H9 (cell line): ENCODE data around the gene MED25. TPM values are rescaled to one million over a fixed set of nuclear protein-coding genes. Genes with fewer than 3 reads are reported as not detected.

Source experiments
- DNase-seq: peaks from one replicate; pipeline ENCODE4 v3.0.0-alpha.2; 2017
- H2AFZ ChIP-seq: one replicate; pipeline ENCODE4 v1.6.1; 2013; ENCODE audit warnings: mild to moderate bottlenecking, low read length, control low read depth, moderate library complexity
- H2AK5ac ChIP-seq: 2 replicates; pipeline ENCODE4 v1.6.1; 2013; ENCODE audit warnings: low read length, control low read depth, mixed read lengths; ENCODE audit not compliant: insufficient read length
- H2BK120ac ChIP-seq: one replicate; pipeline ENCODE4 v1.6.1; 2013; ENCODE audit warnings: low read depth, mild to moderate bottlenecking, low read length, control low read depth, inconsistent platforms; ENCODE audit not compliant: poor library complexity, severe bottlenecking
- H2BK12ac ChIP-seq: 2 replicates; pipeline ENCODE4 v1.6.1; 2013; ENCODE audit warnings: low read length, control low read depth, mixed read lengths, low read depth; ENCODE audit not compliant: insufficient read length
- H2BK15ac ChIP-seq: 2 replicates; pipeline ENCODE4 v1.6.1; 2013; ENCODE audit warnings: low read depth, low read length, control low read depth
- H2BK20ac ChIP-seq: one replicate; pipeline ENCODE4 v1.6.1; 2013; ENCODE audit warnings: low read depth, mild to moderate bottlenecking, low read length, control low read depth, inconsistent platforms; ENCODE audit not compliant: poor library complexity, severe bottlenecking
- H2BK5ac ChIP-seq: 2 replicates; pipeline ENCODE4 v1.6.1; 2013; ENCODE audit warnings: low read length, control low read depth, mixed read lengths; ENCODE audit not compliant: insufficient read length
- H3K14ac ChIP-seq: 2 replicates; pipeline ENCODE4 v1.6.1; 2013; ENCODE audit warnings: low read length, control low read depth; ENCODE audit not compliant: insufficient read depth
- H3K18ac ChIP-seq: 2 replicates; pipeline ENCODE4 v1.6.1; 2013; ENCODE audit warnings: low read depth, mild to moderate bottlenecking, mixed read lengths, low read length, control low read depth; ENCODE audit not compliant: insufficient read length
- H3K23ac ChIP-seq: 2 replicates; pipeline ENCODE4 v1.6.1; 2013; ENCODE audit warnings: low read length, control low read depth, mixed read lengths, low read depth; ENCODE audit not compliant: insufficient read length
- H3K23me2 ChIP-seq: 2 replicates; pipeline ENCODE4 v1.6.1; 2013; ENCODE audit warnings: low read depth, mild to moderate bottlenecking, mixed read lengths, low read length, control low read depth; ENCODE audit not compliant: insufficient read length, poor library complexity, severe bottlenecking
- H3K27ac ChIP-seq: 2 replicates; pipeline ENCODE4 v1.5.1; 2013; ENCODE audit warnings: low read length, control low read depth, mixed read lengths, low read depth; ENCODE audit not compliant: insufficient read length
- H3K27me3 ChIP-seq: 2 replicates; pipeline ENCODE4 v1.6.1; 2013; ENCODE audit warnings: low read length, control low read depth, inconsistent platforms; ENCODE audit not compliant: insufficient read depth
- H3K4ac ChIP-seq: 2 replicates; pipeline ENCODE4 v1.6.1; 2013; ENCODE audit warnings: low read depth, mild to moderate bottlenecking, control low read depth, inconsistent platforms, low read length, moderate library complexity
- H3K4me1 ChIP-seq: 2 replicates; pipeline ENCODE4 v1.6.1; 2013; ENCODE audit warnings: low read length, control low read depth, inconsistent platforms; ENCODE audit not compliant: insufficient read depth
- H3K4me2 ChIP-seq: 2 replicates; pipeline ENCODE4 v1.6.1; 2013; ENCODE audit warnings: low read length, control low read depth, mixed read lengths; ENCODE audit not compliant: insufficient read length, insufficient read depth
- H3K56ac ChIP-seq: 2 replicates; pipeline ENCODE4 v1.6.1; 2013; ENCODE audit warnings: low read depth, mild to moderate bottlenecking, mixed read lengths, low read length, control low read depth; ENCODE audit not compliant: insufficient read length
- H3K79me1 ChIP-seq: 2 replicates; pipeline ENCODE4 v1.6.1; 2013; ENCODE audit warnings: low read depth, mild to moderate bottlenecking, moderate library complexity, low read length, control low read depth, inconsistent platforms; ENCODE audit not compliant: insufficient read depth, poor library complexity, severe bottlenecking
- H3K79me2 ChIP-seq: 2 replicates; pipeline ENCODE4 v1.6.1; 2013; ENCODE audit warnings: low read length, control low read depth, inconsistent platforms; ENCODE audit not compliant: insufficient read depth
- H3K9ac ChIP-seq: 2 replicates; pipeline ENCODE4 v1.6.1; 2013; ENCODE audit warnings: low read length, control low read depth, mixed read lengths; ENCODE audit not compliant: insufficient read length; ENCODE audit errors: extremely low read depth
- H3K9me3 ChIP-seq: one replicate; pipeline ENCODE4 v1.6.1; 2013; ENCODE audit warnings: low read depth, low read length, inconsistent platforms; ENCODE audit not compliant: control insufficient read depth
- H3T11ph ChIP-seq: one replicate; pipeline ENCODE4 v1.6.1; 2013; ENCODE audit warnings: mild to moderate bottlenecking, low read length, control low read depth, inconsistent platforms
- H4K20me1 ChIP-seq: one replicate; pipeline ENCODE4 v1.6.1; 2013; ENCODE audit not compliant: control insufficient read depth, insufficient read length, insufficient read depth
- H4K5ac ChIP-seq: 2 replicates; pipeline ENCODE4 v1.6.1; 2013; ENCODE audit warnings: low read depth, mild to moderate bottlenecking, mixed read lengths, low read length, control low read depth; ENCODE audit not compliant: insufficient read length
- H4K8ac ChIP-seq: replicated peaks from 2 replicates; pipeline ENCODE4 v1.6.1; 2013; ENCODE audit warnings: low read length, control low read depth, mixed read lengths, low read depth; ENCODE audit not compliant: insufficient read length
- H4K91ac ChIP-seq: 2 replicates; pipeline ENCODE4 v1.6.1; 2013; ENCODE audit warnings: low read depth, mild to moderate bottlenecking, moderate library complexity, mixed read lengths, low read length, control low read depth; ENCODE audit not compliant: insufficient read length
- H3K27ac Mint-ChIP-seq, 3 experiments: 2 replicates in 2 of 3; 3 replicates in 1 of 3; pipeline ENCODE4 v1.8.0; 2020 to 2021; ENCODE audit warnings: mixed read lengths in 3 of 3, mild to moderate bottlenecking in 1 of 3, moderate library complexity in 1 of 3
- H3K27me3 Mint-ChIP-seq: 2 replicates; pipeline ENCODE4 v1.8.0; 2021; ENCODE audit warnings: low read depth, mild to moderate bottlenecking, moderate library complexity, mixed read lengths
- H3K36me3 Mint-ChIP-seq, 3 experiments: 2 replicates in 2 of 3; 3 replicates in 1 of 3; pipeline ENCODE4 v1.8.0; 2020 to 2021; ENCODE audit warnings: low read depth in 3 of 3, mixed read lengths in 3 of 3; ENCODE audit not compliant: insufficient read depth in 1 of 3
- H3K4me1 Mint-ChIP-seq, 2 experiments: 2 replicates each; pipeline ENCODE4 v1.8.0; 2020; ENCODE audit warnings: mixed read lengths in 2 of 2
- H3K4me3 Mint-ChIP-seq, 2 experiments: 2 replicates in 1 of 2; 3 replicates in 1 of 2; pipeline ENCODE4 v1.8.0; 2020 to 2021; ENCODE audit warnings: mild to moderate bottlenecking in 2 of 2, mixed read lengths in 2 of 2, moderate library complexity in 1 of 2
- H3K9me3 Mint-ChIP-seq, 2 experiments: 2 replicates in 1 of 2; 3 replicates in 1 of 2; pipeline ENCODE4 v1.8.0; 2020; ENCODE audit warnings: mild to moderate bottlenecking in 2 of 2, mixed read lengths in 2 of 2, moderate library complexity in 1 of 2
- WGBS: extraction: QIAGEN DNeasy Blood & Tissue Kit; methylation state at CpG from one replicate; pipeline ENCODE4 v1.1.7; 2013; ENCODE audit warnings: missing lambda C conversion rate, low lambda C conversion rate, mixed read lengths; ENCODE audit not compliant: insufficient read length; ENCODE audit errors: extremely low coverage; 5-methylcytosine and 5-hydroxymethylcytosine counted together
- total RNA-seq: library from RNA; stranded (reverse); gene quantifications from 2 replicates; pipeline ENCODE4 v1.2.1, GENCODE V29; 2021
- TF ChIP-seq, protein P1 (sequence below): fragments of 200-600 bp; sonication (generic); conservative IDR thresholded peaks from 3 replicates; pipeline ENCODE4 v1.8.0; 2021; ENCODE audit warnings: antibody characterized with exemption, mild to moderate bottlenecking

Gene MED25
- total RNA-seq, 1 experiment from 2014 or later = 77.5 TPM

DNA sequence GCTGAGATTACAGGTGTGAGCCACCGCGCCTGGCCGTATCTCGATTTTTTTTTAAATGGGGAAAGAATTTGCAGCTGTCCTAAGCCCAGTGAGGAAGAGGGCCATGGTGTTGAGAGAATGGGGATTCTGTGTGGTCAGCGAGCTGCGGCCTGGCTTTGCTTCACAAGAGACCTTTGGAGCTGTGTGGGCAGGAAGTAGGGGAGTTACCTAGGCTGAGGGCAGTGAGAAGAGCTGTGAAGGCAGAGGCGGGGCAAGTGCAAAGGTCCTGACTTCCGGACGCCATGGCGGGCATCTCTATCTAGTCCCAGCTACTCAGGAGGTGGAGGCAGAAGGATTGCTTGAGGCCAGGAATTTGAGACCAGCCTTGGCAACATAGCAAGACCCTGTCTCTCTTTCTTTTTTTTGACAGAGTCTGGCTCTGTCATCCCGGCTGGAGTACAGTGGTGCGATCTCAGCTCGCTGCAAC lies 46.4 kb upstream of the MED25 start:
- TF ChIP-seq, protein P1, sequence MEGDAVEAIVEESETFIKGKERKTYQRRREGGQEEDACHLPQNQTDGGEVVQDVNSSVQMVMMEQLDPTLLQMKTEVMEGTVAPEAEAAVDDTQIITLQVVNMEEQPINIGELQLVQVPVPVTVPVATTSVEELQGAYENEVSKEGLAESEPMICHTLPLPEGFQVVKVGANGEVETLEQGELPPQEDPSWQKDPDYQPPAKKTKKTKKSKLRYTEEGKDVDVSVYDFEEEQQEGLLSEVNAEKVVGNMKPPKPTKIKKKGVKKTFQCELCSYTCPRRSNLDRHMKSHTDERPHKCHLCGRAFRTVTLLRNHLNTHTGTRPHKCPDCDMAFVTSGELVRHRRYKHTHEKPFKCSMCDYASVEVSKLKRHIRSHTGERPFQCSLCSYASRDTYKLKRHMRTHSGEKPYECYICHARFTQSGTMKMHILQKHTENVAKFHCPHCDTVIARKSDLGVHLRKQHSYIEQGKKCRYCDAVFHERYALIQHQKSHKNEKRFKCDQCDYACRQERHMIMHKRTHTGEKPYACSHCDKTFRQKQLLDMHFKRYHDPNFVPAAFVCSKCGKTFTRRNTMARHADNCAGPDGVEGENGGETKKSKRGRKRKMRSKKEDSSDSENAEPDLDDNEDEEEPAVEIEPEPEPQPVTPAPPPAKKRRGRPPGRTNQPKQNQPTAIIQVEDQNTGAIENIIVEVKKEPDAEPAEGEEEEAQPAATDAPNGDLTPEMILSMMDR = no peak
- Histone ChIP-seq H2BK120ac (no peak overlapping the region), H3K9me3 (no peaks in the 10 kb centered on the region), H3K14ac (no peak overlapping the region), H3K56ac (no peak overlapping the region), H3K27ac (no peak overlapping the region), H2BK20ac (no peak overlapping the region), H2BK15ac (no peak overlapping the region), H4K5ac (no peak overlapping the region), H3K27me3 (no peaks in the 10 kb centered on the region), H3K4me2 (no peak overlapping the region), H3K23me2 (peaks cover 7% of the 10 kb centered on the region), H3K4me1 (no peaks in the 10 kb centered on the region), H3K9ac (no peak overlapping the region), H3T11ph (no peak overlapping the region), H3K79me1 (peaks cover 13% of the 10 kb centered on the region), H2BK5ac (no peak overlapping the region), H3K23ac (no peak overlapping the region), H3K4ac (no peak overlapping the region), H2AK5ac (no peak overlapping the region), H4K91ac (no peak overlapping the region), H4K20me1 (no peaks in the 10 kb centered on the region), H4K8ac (no peak overlapping the region), H3K79me2 (peaks cover 8% of the 10 kb centered on the region; the same call in 1 of the 2 replicates), H2AFZ (no peak overlapping the region), H2BK12ac (no peak overlapping the region), H3K18ac (no peak overlapping the region)
- peak overlapping the region in 1 of 2 experiments; percentile 2; a peak in 2 of 5 replicates for H3K4me3 Mint-ChIP-seq
- peaks cover 2 to 15% (median 13%) of the 10 kb centered on the region in 3 experiments for H3K36me3 Mint-ChIP-seq
- H3K9me3 Mint-ChIP-seq = no peaks in the 10 kb centered on the region
- no peaks in the 10 kb centered on the region for H3K27me3 Mint-ChIP-seq
- WGBS = no CpG with 5 or more reads among the region's 13 CpGs
- peaks cover 17 to 19% of the 10 kb centered on the region in 2 experiments for H3K4me1 Mint-ChIP-seq
- DNase-seq = no peak
- peak overlapping the region in 2 of 3 experiments; percentile 27 to 38; a peak in 3 of 7 replicates for H3K27ac Mint-ChIP-seq
